Esophagus squamous epithelium (tissue), 4 donors: ENCODE results near the gene RASGRP4.

Experiments used
- CTCF ChIP-seq, 6 experiments: fragments of 450-650 bp in 4 of 6; fragments of 200-600 bp in 2 of 6; sonication (generic) in 2 of 6; IDR thresholded peaks; one replicate each; pipeline ENCODE4 v1.5.1; 2016 to 2019; ENCODE audit warnings: antibody characterized with exemption in 6 of 6, mild to moderate bottlenecking in 4 of 6, moderate library complexity in 4 of 6
- POLR2A ChIP-seq, 4 donors: fragments of 450-650 bp; IDR thresholded peaks; one replicate each; pipeline ENCODE4 v1.6.1; 2017; ENCODE audit warnings: antibody characterized with exemption in 4 of 4, mild to moderate bottlenecking in 4 of 4, moderate library complexity in 3 of 4

GRCh38 chr19:38425222-38425809, 703 bp downstream of the RASGRP4 start:
- TF ChIP-seq CTCF (IDR thresholded peaks at IDR 0.05) (no peak), POLR2A (IDR thresholded peaks at IDR 0.05) (no peak)
